GM19397 (cell line): ENCODE measurements around the gene RUSF1.
"Not testable (repeated sequence)": the region's sequence is repeated elsewhere in the genome, so short reads cannot be mapped to it uniquely, and the experiment has no call there.

Experiments
- ATAC-seq: cut with Tn5 transposase; IDR thresholded peaks from one replicate; pipeline ENCODE4 v1.9.1; 2021; ENCODE audit warnings: mild to moderate bottlenecking, moderate library complexity; ENCODE audit not compliant: unreplicated experiment

RUSF1 gene

GRCh38 chr16:31455601-31456314 lies 52.4 kb downstream of the RUSF1 start:
- ATAC-seq = no peak

- ATAC-seq = no peak
Measured at GRCh38 chr16:31453255-31454204, 54.7 kb downstream of the RUSF1 start.

GRCh38 chr16:31452631-31453106 lies 55.5 kb downstream of the RUSF1 start:
- ATAC-seq = no peak

GRCh38 chr16:31451681-31452351 lies 56.4 kb downstream of the RUSF1 start:
- ATAC-seq = no peak

GRCh38 chr16:31451201-31451600 lies 57.0 kb downstream of the RUSF1 start:
- no peak for ATAC-seq

- ATAC-seq = not testable (repeated sequence)
Measured at GRCh38 chr16:31445931-31446330, 62.3 kb downstream of the RUSF1 start.

- no peak for ATAC-seq
Measured at GRCh38 chr16:31441956-31442355, 66.2 kb downstream of the RUSF1 start.

GRCh38 chr16:31440516-31441184 lies 67.5 kb downstream of the RUSF1 start:
- no peak for ATAC-seq

- ATAC-seq = no peak
Measured at GRCh38 chr16:31439519-31439918, 68.7 kb downstream of the RUSF1 start.
